GM21737 (cell line): Measurements from ENCODE around the gene MYO9A.

Source experiments
- ATAC-seq: cut with Tn5 transposase; IDR thresholded peaks from one replicate; pipeline ENCODE4 v1.9.1; 2021; ENCODE audit warnings: mild to moderate bottlenecking, moderate library complexity; ENCODE audit not compliant: unreplicated experiment

Gene MYO9A

GRCh38 chr15:71811036-71811736, 306.8 kb downstream of the MYO9A start:
- ATAC-seq = no peak

- no peak for ATAC-seq
These were observed 307.5 kb downstream of the MYO9A start, which contains the start of gene NR2E3 for GRCh38 chr15:71810256-71811035. NR2E3 (plus strand) TSS chr15:71810554; CDS start chr15:71810744, 190 bp downstream.

- ATAC-seq = no peak
These were observed 308.6 kb downstream of the MYO9A start for GRCh38 chr15:71809346-71809745.

GRCh38 chr15:71808311-71809020, 309.5 kb downstream of the MYO9A start:
- ATAC-seq = no peak

GRCh38 chr15:71807691-71808091, 310.3 kb downstream of the MYO9A start:
- no peak for ATAC-seq

GRCh38 chr15:71807125-71807629, 310.8 kb downstream of the MYO9A start:
- ATAC-seq = no peak

- ATAC-seq = no peak
These were observed 311.5 kb downstream of the MYO9A start for GRCh38 chr15:71806452-71806931.

GRCh38 chr15:71804695-71805470, 313.1 kb downstream of the MYO9A start:
- no peak for ATAC-seq

- ATAC-seq = no peak
These were observed 313.7 kb downstream of the MYO9A start for GRCh38 chr15:71804226-71804625.

GRCh38 chr15:71802770-71803169, 315.2 kb downstream of the MYO9A start:
- ATAC-seq = no peak

- no peak for ATAC-seq
These were observed 315.9 kb downstream of the MYO9A start for GRCh38 chr15:71801935-71802655.

- ATAC-seq = no peak
These were observed 316.9 kb downstream of the MYO9A start for GRCh38 chr15:71800835-71801745.

- ATAC-seq = no peak
These were observed 317.8 kb downstream of the MYO9A start for GRCh38 chr15:71800190-71800589.

- no peak for ATAC-seq
These were observed 319.3 kb downstream of the MYO9A start for GRCh38 chr15:71798641-71799040.

- ATAC-seq = no peak
These were observed 325.4 kb downstream of the MYO9A start for GRCh38 chr15:71792521-71792920.

GRCh38 chr15:71791975-71792374, 326.0 kb downstream of the MYO9A start:
- no peak for ATAC-seq

- no peak for ATAC-seq
These were observed 327.9 kb downstream of the MYO9A start for GRCh38 chr15:71790081-71790480.

GRCh38 chr15:71789616-71790015, 328.3 kb downstream of the MYO9A start:
- no peak for ATAC-seq
